ENCODE results near the gene LINC01488.

Gene LINC01488

GRCh38 chr11:69486773-69487291 is 5.4 kb downstream of the LINC01488 start:
- H3K4me1 Mint-ChIP-seq: peaks cover 22% of the 10 kb centered on the region
- H3K9me3 Mint-ChIP-seq: no peaks in the 10 kb centered on the region
- no peak for TF ChIP-seq CTCF (IDR thresholded peaks at IDR 0.05; ENCODE audit: unreplicated experiment in 3 of 3)
- no peak overlapping the region for H3K27ac Mint-ChIP-seq
- H3K36me3 Mint-ChIP-seq (ENCODE audit: low read depth): no peaks in the 10 kb centered on the region
- peaks cover 14% of the 10 kb centered on the region for H3K27me3 Mint-ChIP-seq (ENCODE audit: low read depth)
- no peak overlapping the region for H3K4me3 Mint-ChIP-seq

DNA sequence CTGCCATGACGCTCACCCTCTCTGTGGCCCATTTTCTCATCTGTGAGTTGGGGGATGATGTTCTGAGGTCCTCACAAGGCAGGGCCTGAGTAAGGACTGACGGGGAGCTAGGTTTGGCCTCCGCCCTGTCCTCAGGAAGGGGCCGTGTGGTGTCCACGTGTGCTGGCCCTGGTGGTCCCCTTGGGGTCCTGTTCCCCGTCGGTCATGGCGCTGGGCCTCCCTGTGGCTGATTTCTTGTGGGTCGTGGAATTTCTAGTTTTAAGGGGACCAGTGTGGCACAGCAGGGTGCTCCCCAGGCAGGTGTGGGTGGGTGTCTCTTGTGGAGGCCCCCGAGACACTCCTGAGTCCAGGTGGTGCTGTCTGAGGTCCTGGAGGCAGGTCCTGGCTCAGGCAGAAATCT is 5.9 kb downstream of the LINC01488 start:
- no peak for TF ChIP-seq CTCF (IDR thresholded peaks at IDR 0.05; ENCODE audit: unreplicated experiment in 3 of 3)
- H3K9me3 Mint-ChIP-seq: no peaks in the 10 kb centered on the region
- H3K36me3 Mint-ChIP-seq (ENCODE audit: low read depth): no peaks in the 10 kb centered on the region
- H3K4me3 Mint-ChIP-seq: no peak overlapping the region
- H3K27me3 Mint-ChIP-seq (ENCODE audit: low read depth): peaks cover 14% of the 10 kb centered on the region
- peaks cover 22% of the 10 kb centered on the region for H3K4me1 Mint-ChIP-seq
- H3K27ac Mint-ChIP-seq: no peak overlapping the region

GRCh38 chr11:69487849-69488542 is 6.5 kb downstream of the LINC01488 start:
- no peak for TF ChIP-seq CTCF (IDR thresholded peaks at IDR 0.05; ENCODE audit: unreplicated experiment in 3 of 3)
- Mint-ChIP-seq H3K27ac (peak overlapping the region in 1 of 3 experiments; percentile 28), H3K4me1 (peaks cover 21% of the 10 kb centered on the region), H3K27me3 (ENCODE audit: low read depth) (peaks cover 14% of the 10 kb centered on the region), H3K4me3 (no peak overlapping the region), H3K36me3 (ENCODE audit: low read depth) (no peaks in the 10 kb centered on the region), H3K9me3 (no peaks in the 10 kb centered on the region)

GRCh38 chr11:69488543-69488940 is 7.1 kb downstream of the LINC01488 start:
- Mint-ChIP-seq H3K36me3 (ENCODE audit: low read depth) (no peaks in the 10 kb centered on the region), H3K4me3 (no peak overlapping the region), H3K27me3 (ENCODE audit: low read depth) (peaks cover 11% of the 10 kb centered on the region), H3K9me3 (no peaks in the 10 kb centered on the region), H3K27ac (no peak overlapping the region), H3K4me1 (peaks cover 15% of the 10 kb centered on the region)
- TF ChIP-seq CTCF (IDR thresholded peaks at IDR 0.05; ENCODE audit: unreplicated experiment in 3 of 3): no peak

GRCh38 chr11:69489031-69489745 is 7.7 kb downstream of the LINC01488 start:
- no peak for TF ChIP-seq CTCF (IDR thresholded peaks at IDR 0.05; ENCODE audit: unreplicated experiment in 3 of 3)
- Mint-ChIP-seq H3K27me3 (ENCODE audit: low read depth) (peaks cover 14% of the 10 kb centered on the region), H3K27ac (peak overlapping the region in 1 of 3 experiments; percentile 62), H3K36me3 (ENCODE audit: low read depth) (no peaks in the 10 kb centered on the region), H3K4me3 (peak overlapping the region in 1 of 3 experiments; percentile 43), H3K4me1 (peaks cover 10% of the 10 kb centered on the region), H3K9me3 (no peaks in the 10 kb centered on the region)

All from nephron (organoid).